GM23338 (cell line): ENCODE measurements around the gene PCP2. TPM values are rescaled to one million over a fixed set of nuclear protein-coding genes. Genes with fewer than 3 reads are reported as not detected.

ENCODE experiments used
- ATAC-seq: fragments of 200-7000 bp; cut with Tn5 transposase; 3 replicates; pipeline ENCODE4 v1.9.1; 2020
- DNase-seq: peaks from one replicate; pipeline ENCODE4 v3.0.0-alpha.2; 2015; ENCODE audit warnings: low spot score
- H2AFZ ChIP-seq: fragments of 200-600 bp; sonication (generic); 2 replicates; pipeline ENCODE4 v1.8.0; 2016; ENCODE audit warnings: antibody characterized with exemption, mild to moderate bottlenecking, moderate library complexity
- H3F3A ChIP-seq: fragments of 200-600 bp; sonication (generic); replicated peaks from 2 replicates; pipeline ENCODE4 v1.8.0; 2017; ENCODE audit warnings: antibody characterized with exemption, mixed run types, low read depth
- H3K27ac ChIP-seq: fragments of 200-600 bp; sonication (generic); 2 replicates; pipeline ENCODE4 v1.6.1; 2016; ENCODE audit warnings: low read depth
- H3K27me3 ChIP-seq: fragments of 200-600 bp; sonication (generic); 2 replicates; pipeline ENCODE4 v1.8.0; 2016; ENCODE audit warnings: mild to moderate bottlenecking, mixed run types, moderate library complexity; ENCODE audit not compliant: insufficient read depth
- H3K36me3 ChIP-seq: fragments of 200-600 bp; sonication (generic); 2 replicates; pipeline ENCODE4 v1.8.0; 2016; ENCODE audit warnings: mild to moderate bottlenecking; ENCODE audit not compliant: insufficient read depth
- H3K4me1 ChIP-seq: fragments of 200-600 bp; sonication (generic); 2 replicates; pipeline ENCODE4 v1.8.0; 2016; ENCODE audit warnings: mild to moderate bottlenecking, moderate library complexity; ENCODE audit not compliant: insufficient read depth
- H3K4me2 ChIP-seq: fragments of 200-600 bp; sonication (generic); 2 replicates; pipeline ENCODE4 v1.7.1; 2017; ENCODE audit warnings: mixed run types
- H3K4me3 ChIP-seq: fragments of 200-600 bp; sonication (generic); 2 replicates; pipeline ENCODE4 v1.6.1; 2016; ENCODE audit warnings: mixed run types
- H3K79me2 ChIP-seq: fragments of 200-600 bp; sonication (generic); replicated peaks from 2 replicates; pipeline ENCODE4 v1.8.0; 2017; ENCODE audit warnings: mild to moderate bottlenecking; ENCODE audit not compliant: insufficient read depth
- H3K9me2 ChIP-seq: fragments of 200-600 bp; sonication (generic); 2 replicates; pipeline ENCODE4 v1.8.0; 2017; ENCODE audit not compliant: insufficient read depth
- H4K20me1 ChIP-seq: fragments of 200-600 bp; sonication (generic); replicated peaks from 2 replicates; pipeline ENCODE4 v1.8.0; 2017; ENCODE audit warnings: mild to moderate bottlenecking; ENCODE audit not compliant: insufficient read depth
- H3K27ac Mint-ChIP-seq: 2 replicates; pipeline ENCODE4 v1.8.0; 2020; ENCODE audit warnings: inconsistent platforms, mild to moderate bottlenecking, moderate library complexity, mixed read lengths
- H3K27me3 Mint-ChIP-seq: 3 replicates; pipeline ENCODE4 v1.8.0; 2022; ENCODE audit warnings: low read depth, mild to moderate bottlenecking, moderate library complexity, mixed read lengths, inconsistent platforms; ENCODE audit not compliant: insufficient read depth, poor library complexity
- H3K36me3 Mint-ChIP-seq: 3 replicates; pipeline ENCODE4 v1.8.0; 2021; ENCODE audit warnings: low read depth, mild to moderate bottlenecking, inconsistent platforms, moderate library complexity, mixed read lengths
- H3K4me1 Mint-ChIP-seq: 3 replicates; pipeline ENCODE4 v1.8.0; 2020; ENCODE audit warnings: mild to moderate bottlenecking, inconsistent platforms, mixed read lengths
- H3K4me3 Mint-ChIP-seq: 3 replicates; pipeline ENCODE4 v1.8.0; 2021; ENCODE audit warnings: moderate library complexity, mild to moderate bottlenecking, inconsistent platforms, mixed read lengths
- H3K9me3 Mint-ChIP-seq: 3 replicates; pipeline ENCODE4 v1.8.0; 2020; ENCODE audit warnings: moderate library complexity, mild to moderate bottlenecking, inconsistent platforms, mixed read lengths
- CREB1 ChIP-seq: fragments of 250-450 bp; sonication (Bioruptor Pico); IDR thresholded peaks from 2 replicates; pipeline ENCODE4 v1.5.0; 2020; ENCODE audit warnings: low read depth, mild to moderate bottlenecking, moderate library complexity
- CTCF ChIP-seq, 2 experiments: fragments of 200-600 bp in 1 of 2; sonication (generic) in 1 of 2; conservative IDR thresholded peaks; 2 replicates each; pipeline versions ENCODE4 v1.5.1 to v1.6.1; 2016 to 2017; ENCODE audit warnings: antibody characterized with exemption in 2 of 2, low read depth in 2 of 2, mild to moderate bottlenecking in 2 of 2, moderate library complexity in 1 of 2
- EZH2 ChIP-seq: fragments of 200-600 bp; sonication (generic); IDR thresholded peaks from one replicate; pipeline ENCODE4 v1.8.0; 2017; ENCODE audit warnings: antibody characterized with exemption, mild to moderate bottlenecking, low read depth; ENCODE audit not compliant: unreplicated experiment
- EZH2phosphoT487 ChIP-seq: fragments of 200-600 bp; sonication (generic); IDR thresholded peaks from one replicate; pipeline ENCODE4 v1.8.1; 2018; ENCODE audit warnings: antibody characterized with exemption; ENCODE audit not compliant: unreplicated experiment
- JUNB ChIP-seq: IDR thresholded peaks from one replicate; pipeline ENCODE4 v1.6.1; 2016; ENCODE audit warnings: antibody characterized with exemption; ENCODE audit not compliant: unreplicated experiment
- NANOG ChIP-seq: IDR thresholded peaks from 2 replicates; pipeline ENCODE4 v1.6.1; 2016; ENCODE audit warnings: antibody characterized with exemption, borderline replicate concordance
- STAT1 ChIP-seq: IDR thresholded peaks from one replicate; pipeline ENCODE4 v1.6.1; 2016; ENCODE audit warnings: antibody characterized with exemption; ENCODE audit not compliant: unreplicated experiment
- ZNF114 ChIP-seq: fragments of 250-450 bp; sonication (Bioruptor Pico); IDR thresholded peaks from 2 replicates; pipeline ENCODE4 v1.5.0; 2020; ENCODE audit warnings: mild to moderate bottlenecking, moderate library complexity
- ZNF331 ChIP-seq: fragments of 250-450 bp; sonication (Bioruptor Pico); IDR thresholded peaks from 2 replicates; pipeline ENCODE4 v1.5.0; 2020; ENCODE audit warnings: low read depth, mild to moderate bottlenecking, moderate library complexity
- ZNF462 ChIP-seq: fragments of 250-450 bp; sonication (Bioruptor Pico); IDR thresholded peaks from 2 replicates; pipeline ENCODE4 v1.5.0; 2020; ENCODE audit warnings: mild to moderate bottlenecking, moderate library complexity
- polyA plus RNA-seq: library from polyadenylated mRNA; unstranded; fragments of >200 nt; fragmentation: Nextera tagmentation; extraction: Ambion mirVana; gene quantifications from 2 replicates; pipeline ENCODE4 v1.2.1, GENCODE V29; 2016
- total RNA-seq: library from RNA; depleted of rRNA; stranded (reverse); fragments of >200 nt; shearing (Covaris generic); gene quantifications from 2 replicates; pipeline ENCODE4 v1.2.3, GENCODE V29; 2014
- TF ChIP-seq, protein P1 (sequence below): IDR thresholded peaks from 2 replicates; pipeline ENCODE4 v1.6.1; 2016; ENCODE audit warnings: antibody characterized with exemption
- TF ChIP-seq, protein P2 (sequence below): IDR thresholded peaks from one replicate; pipeline ENCODE4 v1.6.1; 2018; ENCODE audit warnings: antibody characterized with exemption; ENCODE audit not compliant: unreplicated experiment

Gene PCP2
- total and polyA plus RNA-seq, 2 experiments from 2014 or later: not detected

GRCh38 chr19:7620442-7621412, 12.8 kb downstream of the PCP2 start:
- H3K27ac ChIP-seq: no peak overlapping the region
- Mint-ChIP-seq H3K9me3 (no peaks in the 10 kb centered on the region), H3K36me3 (peaks cover 36% of the 10 kb centered on the region), H3K4me3 (no peak overlapping the region), H3K27ac (no peak overlapping the region), H3K27me3 (peaks cover 12% of the 10 kb centered on the region), H3K4me1 (no peaks in the 10 kb centered on the region)
- no peaks in the 10 kb centered on the region for H3K79me2 ChIP-seq
- DNase-seq: no peak
- H3K27me3 ChIP-seq: no peaks in the 10 kb centered on the region
- no peaks in the 10 kb centered on the region for H3F3A ChIP-seq
- no peaks in the 10 kb centered on the region for H3K9me2 ChIP-seq
- H3K4me3 ChIP-seq: no peak overlapping the region
- H2AFZ ChIP-seq: no peak overlapping the region
- no peaks in the 10 kb centered on the region for H3K4me1 ChIP-seq
- TF ChIP-seq EZH2phosphoT487: no peak
- no peak for TF ChIP-seq EZH2
- TF ChIP-seq NANOG: no peak
- no peak for TF ChIP-seq ZNF462
- TF ChIP-seq JUNB: no peak
- TF ChIP-seq CREB1: no peak
- TF ChIP-seq, protein P1, sequence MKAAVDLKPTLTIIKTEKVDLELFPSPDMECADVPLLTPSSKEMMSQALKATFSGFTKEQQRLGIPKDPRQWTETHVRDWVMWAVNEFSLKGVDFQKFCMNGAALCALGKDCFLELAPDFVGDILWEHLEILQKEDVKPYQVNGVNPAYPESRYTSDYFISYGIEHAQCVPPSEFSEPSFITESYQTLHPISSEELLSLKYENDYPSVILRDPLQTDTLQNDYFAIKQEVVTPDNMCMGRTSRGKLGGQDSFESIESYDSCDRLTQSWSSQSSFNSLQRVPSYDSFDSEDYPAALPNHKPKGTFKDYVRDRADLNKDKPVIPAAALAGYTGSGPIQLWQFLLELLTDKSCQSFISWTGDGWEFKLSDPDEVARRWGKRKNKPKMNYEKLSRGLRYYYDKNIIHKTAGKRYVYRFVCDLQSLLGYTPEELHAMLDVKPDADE: no peak
- no peak for TF ChIP-seq ZNF331
- no peak for TF ChIP-seq CTCF (conservative IDR thresholded peaks at IDR 0.05; ENCODE audit: low read depth in 2 of 2)
- TF ChIP-seq, protein P2, sequence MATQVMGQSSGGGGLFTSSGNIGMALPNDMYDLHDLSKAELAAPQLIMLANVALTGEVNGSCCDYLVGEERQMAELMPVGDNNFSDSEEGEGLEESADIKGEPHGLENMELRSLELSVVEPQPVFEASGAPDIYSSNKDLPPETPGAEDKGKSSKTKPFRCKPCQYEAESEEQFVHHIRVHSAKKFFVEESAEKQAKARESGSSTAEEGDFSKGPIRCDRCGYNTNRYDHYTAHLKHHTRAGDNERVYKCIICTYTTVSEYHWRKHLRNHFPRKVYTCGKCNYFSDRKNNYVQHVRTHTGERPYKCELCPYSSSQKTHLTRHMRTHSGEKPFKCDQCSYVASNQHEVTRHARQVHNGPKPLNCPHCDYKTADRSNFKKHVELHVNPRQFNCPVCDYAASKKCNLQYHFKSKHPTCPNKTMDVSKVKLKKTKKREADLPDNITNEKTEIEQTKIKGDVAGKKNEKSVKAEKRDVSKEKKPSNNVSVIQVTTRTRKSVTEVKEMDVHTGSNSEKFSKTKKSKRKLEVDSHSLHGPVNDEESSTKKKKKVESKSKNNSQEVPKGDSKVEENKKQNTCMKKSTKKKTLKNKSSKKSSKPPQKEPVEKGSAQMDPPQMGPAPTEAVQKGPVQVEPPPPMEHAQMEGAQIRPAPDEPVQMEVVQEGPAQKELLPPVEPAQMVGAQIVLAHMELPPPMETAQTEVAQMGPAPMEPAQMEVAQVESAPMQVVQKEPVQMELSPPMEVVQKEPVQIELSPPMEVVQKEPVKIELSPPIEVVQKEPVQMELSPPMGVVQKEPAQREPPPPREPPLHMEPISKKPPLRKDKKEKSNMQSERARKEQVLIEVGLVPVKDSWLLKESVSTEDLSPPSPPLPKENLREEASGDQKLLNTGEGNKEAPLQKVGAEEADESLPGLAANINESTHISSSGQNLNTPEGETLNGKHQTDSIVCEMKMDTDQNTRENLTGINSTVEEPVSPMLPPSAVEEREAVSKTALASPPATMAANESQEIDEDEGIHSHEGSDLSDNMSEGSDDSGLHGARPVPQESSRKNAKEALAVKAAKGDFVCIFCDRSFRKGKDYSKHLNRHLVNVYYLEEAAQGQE: no peak
- TF ChIP-seq STAT1: no peak
- TF ChIP-seq ZNF114: no peak
- no peak for ATAC-seq
- H4K20me1 ChIP-seq: no peaks in the 10 kb centered on the region; the same call in none of the 2 replicates
- H3K36me3 ChIP-seq: no peaks in the 10 kb centered on the region; the same call in 1 of the 2 replicates
- no peak overlapping the region for H3K4me2 ChIP-seq
